Astrocyte (in vitro differentiated cells and primary cell): ENCODE measurements around the gene GBA2. TPM values are rescaled to one million over a fixed set of nuclear protein-coding genes. Genes with fewer than 3 reads are reported as not detected.

Source experiments
- DNase-seq: peaks from one replicate; pipeline ENCODE4 v3.0.0-alpha.2; 2010; ENCODE audit warnings: low read depth
- FAIRE-seq: peaks from 2 replicates; lab custom pipeline; 2011; peaks lifted over from hg19 to GRCh38; lab: Jason Lieb, UNC
- H2AFZ ChIP-seq: 2 replicates; pipeline ENCODE4 v1.6.0; 2012; ENCODE audit warnings: low read depth, low read length, inconsistent platforms
- H3K27ac ChIP-seq: 2 replicates; pipeline ENCODE4 v1.5.1; 2011; ENCODE audit warnings: low read depth, low read length, inconsistent platforms
- H3K27me3 ChIP-seq: 2 replicates; pipeline ENCODE4 v1.6.0; 2011; ENCODE audit warnings: low read length, inconsistent platforms; ENCODE audit not compliant: insufficient read depth
- H3K36me3 ChIP-seq: 2 replicates; pipeline ENCODE4 v1.5.1; 2011; ENCODE audit warnings: low read length, inconsistent platforms; ENCODE audit not compliant: insufficient read depth
- H3K4me1 ChIP-seq: 2 replicates; pipeline ENCODE4 v1.5.1; 2011; ENCODE audit warnings: low read length, inconsistent platforms; ENCODE audit not compliant: insufficient read depth
- H3K4me2 ChIP-seq: 2 replicates; pipeline ENCODE4 v1.6.0; 2012; ENCODE audit warnings: low read length, inconsistent platforms
- H3K4me3 ChIP-seq: 2 replicates; pipeline ENCODE4 v1.5.1; 2011; ENCODE audit warnings: low read depth, mild to moderate bottlenecking, low read length, inconsistent platforms; ENCODE audit not compliant: insufficient read depth
- H3K79me2 ChIP-seq: 2 replicates; pipeline ENCODE4 v1.6.0; 2012; ENCODE audit warnings: mild to moderate bottlenecking, low read length, inconsistent platforms; ENCODE audit not compliant: insufficient read depth
- H3K9ac ChIP-seq: 2 replicates; pipeline ENCODE4 v1.6.0; 2012; ENCODE audit warnings: mild to moderate bottlenecking, low read length, inconsistent platforms
- H3K9me3 ChIP-seq: 2 replicates; pipeline ENCODE4 v1.5.1; 2012; ENCODE audit warnings: low read depth, mild to moderate bottlenecking, low read length, inconsistent platforms; ENCODE audit not compliant: insufficient read depth
- H4K20me1 ChIP-seq: 2 replicates; pipeline ENCODE4 v1.6.0; 2012; ENCODE audit warnings: low read length, inconsistent platforms; ENCODE audit not compliant: insufficient read depth
- H3K27ac Mint-ChIP-seq: one replicate; pipeline ENCODE4 v1.8.0; 2021; ENCODE audit warnings: mild to moderate bottlenecking, mixed read lengths; ENCODE audit not compliant: unreplicated experiment
- H3K27me3 Mint-ChIP-seq: one replicate; pipeline ENCODE4 v1.8.0; 2021; ENCODE audit warnings: low read depth, mixed read lengths; ENCODE audit not compliant: unreplicated experiment
- H3K36me3 Mint-ChIP-seq: one replicate; pipeline ENCODE4 v1.8.0; 2021; ENCODE audit warnings: low read depth, mixed read lengths; ENCODE audit not compliant: unreplicated experiment
- H3K4me1 Mint-ChIP-seq: one replicate; pipeline ENCODE4 v1.8.0; 2021; ENCODE audit warnings: low read depth, mixed read lengths; ENCODE audit not compliant: unreplicated experiment
- H3K4me3 Mint-ChIP-seq: one replicate; pipeline ENCODE4 v1.8.0; 2021; ENCODE audit warnings: mild to moderate bottlenecking, moderate library complexity, mixed read lengths; ENCODE audit not compliant: unreplicated experiment
- H3K9me3 Mint-ChIP-seq: one replicate; pipeline ENCODE4 v1.8.0; 2021; ENCODE audit warnings: mild to moderate bottlenecking, mixed read lengths; ENCODE audit not compliant: unreplicated experiment
- EZH2 ChIP-seq: IDR thresholded peaks from 2 replicates; pipeline ENCODE4 v1.6.1; 2012; ENCODE audit warnings: mild to moderate bottlenecking, low read length, inconsistent platforms; ENCODE audit not compliant: insufficient read depth
- total RNA-seq: library from RNA; stranded (reverse); gene quantifications from 2 replicates; pipeline ENCODE4 v1.2.1, GENCODE V29; 2021
- TF ChIP-seq, protein P1 (sequence below): IDR thresholded peaks from 2 replicates; pipeline ENCODE4 v1.5.1; 2011; ENCODE audit warnings: low read depth, mild to moderate bottlenecking, inconsistent platforms, low read length, moderate library complexity; ENCODE audit not compliant: insufficient read depth

Gene GBA2
- total RNA-seq, 1 donor from 2014 or later = 42.5 TPM

DNA sequence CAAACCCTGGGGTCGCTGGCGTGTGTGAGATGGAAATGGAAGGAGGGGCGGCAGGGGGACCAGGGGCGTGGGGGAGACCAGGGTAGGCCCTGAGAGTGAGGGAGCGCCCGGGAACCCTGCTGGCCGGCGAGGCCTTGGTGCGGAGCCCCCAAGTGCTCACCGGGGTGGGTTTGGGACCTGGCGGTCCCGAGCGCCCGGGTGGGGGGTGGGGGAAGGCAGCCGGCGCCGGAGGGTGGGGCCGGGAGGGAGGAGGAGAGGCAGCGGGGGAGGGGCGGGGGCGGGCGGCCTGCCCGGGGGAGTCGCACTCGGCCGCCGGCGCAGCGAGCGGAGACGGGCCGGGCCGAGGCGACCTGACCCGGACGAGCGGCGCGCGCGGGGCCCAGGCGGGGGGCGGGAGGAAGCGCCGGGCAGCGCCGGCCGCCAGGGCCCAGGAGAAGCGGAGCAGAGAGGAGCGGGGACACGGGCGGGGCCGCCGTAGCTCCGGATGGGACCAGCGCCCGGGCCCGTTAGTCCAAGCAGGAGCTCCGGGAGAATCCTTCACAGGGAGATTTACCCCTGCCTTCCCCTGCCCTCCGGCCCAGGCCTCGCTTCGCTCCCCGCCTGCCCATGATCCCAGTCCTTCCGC lies 42.4 kb upstream of the GBA2 start, which contains the start of gene NPR2:
Gene NPR2 (plus strand): TSS at position 295 of the 625 bp plus-strand sequence. CDS start 818 bp downstream, outside the sequence.
- Histone ChIP-seq H3K9me3 (no peaks in the 10 kb centered on the region), H3K4me2 (peak within 1 kb of the TSS; percentile 89), H2AFZ (peak within 1 kb of the TSS; percentile 91), H3K27me3 (peaks cover 2% of the 10 kb centered on the region), H3K4me1 (peaks cover 30% of the 10 kb centered on the region), H3K27ac (no peak within 1 kb of the TSS), H4K20me1 (peaks cover 3% of the 10 kb centered on the region), H3K4me3 (peak within 1 kb of the TSS; percentile 60), H3K36me3 (no peaks in the 10 kb centered on the region), H3K9ac (peak within 1 kb of the TSS; percentile 85), H3K79me2 (peaks cover 24% of the 10 kb centered on the region)
- DNase-seq (no peak), FAIRE-seq (no peak)
- Mint-ChIP-seq H3K36me3 (peaks cover 3% of the 10 kb centered on the region), H3K4me3 (peak within 1 kb of the TSS; percentile 71), H3K4me1 (peaks cover 34% of the 10 kb centered on the region), H3K9me3 (no peaks in the 10 kb centered on the region), H3K27me3 (no peaks in the 10 kb centered on the region), H3K27ac (peak within 1 kb of the TSS; percentile 75)
- TF ChIP-seq, protein P1, sequence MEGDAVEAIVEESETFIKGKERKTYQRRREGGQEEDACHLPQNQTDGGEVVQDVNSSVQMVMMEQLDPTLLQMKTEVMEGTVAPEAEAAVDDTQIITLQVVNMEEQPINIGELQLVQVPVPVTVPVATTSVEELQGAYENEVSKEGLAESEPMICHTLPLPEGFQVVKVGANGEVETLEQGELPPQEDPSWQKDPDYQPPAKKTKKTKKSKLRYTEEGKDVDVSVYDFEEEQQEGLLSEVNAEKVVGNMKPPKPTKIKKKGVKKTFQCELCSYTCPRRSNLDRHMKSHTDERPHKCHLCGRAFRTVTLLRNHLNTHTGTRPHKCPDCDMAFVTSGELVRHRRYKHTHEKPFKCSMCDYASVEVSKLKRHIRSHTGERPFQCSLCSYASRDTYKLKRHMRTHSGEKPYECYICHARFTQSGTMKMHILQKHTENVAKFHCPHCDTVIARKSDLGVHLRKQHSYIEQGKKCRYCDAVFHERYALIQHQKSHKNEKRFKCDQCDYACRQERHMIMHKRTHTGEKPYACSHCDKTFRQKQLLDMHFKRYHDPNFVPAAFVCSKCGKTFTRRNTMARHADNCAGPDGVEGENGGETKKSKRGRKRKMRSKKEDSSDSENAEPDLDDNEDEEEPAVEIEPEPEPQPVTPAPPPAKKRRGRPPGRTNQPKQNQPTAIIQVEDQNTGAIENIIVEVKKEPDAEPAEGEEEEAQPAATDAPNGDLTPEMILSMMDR = no peak
- TF ChIP-seq EZH2 = no peak

DNA sequence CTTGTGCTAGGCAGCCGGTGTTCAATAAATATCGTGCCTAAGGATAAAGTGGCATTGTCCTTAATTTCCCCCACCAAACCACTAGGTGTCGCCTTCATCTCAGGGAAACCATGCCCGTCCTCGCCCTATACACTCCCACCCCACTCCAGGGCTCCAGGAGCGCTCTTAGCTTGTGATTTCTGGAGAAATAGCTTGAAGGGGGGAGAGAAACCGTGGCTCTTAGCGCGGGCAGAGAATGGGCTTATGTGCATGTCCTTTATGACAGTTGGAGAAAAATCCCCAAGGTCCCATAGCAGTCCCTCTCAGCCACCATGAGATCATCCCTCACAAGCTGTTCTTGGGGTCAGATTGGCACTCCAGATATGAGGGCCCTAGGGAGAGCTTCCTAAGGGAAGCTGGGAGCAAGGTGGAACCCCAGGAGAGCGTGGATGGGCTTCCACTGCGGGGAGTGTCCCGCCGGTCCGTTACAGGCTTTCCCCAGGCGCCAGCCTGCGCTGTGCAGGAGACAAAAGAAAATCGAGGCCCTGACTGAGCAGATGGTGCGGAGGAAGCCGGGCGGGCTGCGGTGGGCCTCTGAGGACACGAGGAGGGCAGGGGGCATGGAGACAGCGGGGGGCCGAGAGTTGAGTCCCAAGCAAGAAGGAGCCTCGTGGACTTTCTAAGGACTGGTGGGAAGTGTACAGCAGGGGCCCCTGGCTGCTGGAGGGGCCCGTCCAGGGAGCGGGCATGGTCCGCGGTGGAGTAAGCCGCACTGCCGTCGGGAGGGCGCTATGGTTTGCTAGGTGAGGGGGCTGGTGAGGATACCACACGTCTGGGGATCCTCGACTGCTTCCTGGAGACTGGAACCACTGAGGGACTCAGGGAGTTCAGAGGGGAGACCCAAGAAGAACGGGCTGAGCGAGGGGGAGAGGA lies 41.6 kb upstream of the GBA2 start:
- H3K9me3 ChIP-seq = no peaks in the 10 kb centered on the region
- Mint-ChIP-seq H3K36me3 (peaks cover 7% of the 10 kb centered on the region), H3K27me3 (no peaks in the 10 kb centered on the region), H3K9me3 (no peaks in the 10 kb centered on the region), H3K27ac (peak overlapping the region; percentile 75), H3K4me3 (peak overlapping the region; percentile 71), H3K4me1 (peaks cover 31% of the 10 kb centered on the region)
- H4K20me1 ChIP-seq = peaks cover 3% of the 10 kb centered on the region
- H3K27me3 ChIP-seq = peaks cover 3% of the 10 kb centered on the region
- H3K4me2 ChIP-seq = peak overlapping the region; percentile 78
- H3K36me3 ChIP-seq = no peaks in the 10 kb centered on the region
- H3K4me1 ChIP-seq = peaks cover 27% of the 10 kb centered on the region
- peak overlapping the region; percentile 37 for H3K9ac ChIP-seq
- H3K79me2 ChIP-seq = peaks cover 24% of the 10 kb centered on the region
- TF ChIP-seq EZH2 = no peak
- TF ChIP-seq, protein P1 = peak; percentile 91
- H2AFZ ChIP-seq = peak overlapping the region; percentile 91
- H3K27ac ChIP-seq = no peak overlapping the region
- FAIRE-seq (no peak), DNase-seq (peak; percentile 63)
- no peak overlapping the region for H3K4me3 ChIP-seq
